ENCODE measurements around the gene OR10V1.

DNA sequence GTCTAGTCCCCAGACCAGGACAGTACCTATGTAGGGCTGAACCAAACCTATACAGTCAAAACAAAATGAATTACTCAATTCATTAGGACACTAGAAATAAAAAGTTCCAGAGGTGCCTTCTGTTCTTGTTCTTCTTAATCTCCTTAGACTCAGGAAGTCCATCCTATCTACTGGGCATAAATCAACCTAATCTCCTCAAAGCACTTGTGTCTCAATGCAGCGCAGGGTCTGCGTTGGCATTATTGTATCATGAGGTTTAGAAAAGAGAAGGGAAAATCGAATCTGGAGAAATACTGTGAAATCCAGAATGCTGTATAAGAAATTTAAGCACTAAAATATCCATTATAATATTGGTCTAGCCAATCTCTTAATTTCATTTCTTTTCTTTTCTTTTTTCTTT is 2.4 kb upstream of the OR10V1 start:
- no peak for TF ChIP-seq ZNF558 (tag by site-specific recombination; IDR thresholded peaks at IDR 0.05)
- no peak for TF ChIP-seq CTCF (tag by site-specific recombination; IDR thresholded peaks at IDR 0.05)
- TF ChIP-seq REPIN1 (tag by site-specific recombination; IDR thresholded peaks at IDR 0.05; ENCODE audit: low read depth), result no peak
- TF ChIP-seq ZNF548 (tag by site-specific recombination; IDR thresholded peaks at IDR 0.05), result no peak
- TF ChIP-seq, protein P1, sequence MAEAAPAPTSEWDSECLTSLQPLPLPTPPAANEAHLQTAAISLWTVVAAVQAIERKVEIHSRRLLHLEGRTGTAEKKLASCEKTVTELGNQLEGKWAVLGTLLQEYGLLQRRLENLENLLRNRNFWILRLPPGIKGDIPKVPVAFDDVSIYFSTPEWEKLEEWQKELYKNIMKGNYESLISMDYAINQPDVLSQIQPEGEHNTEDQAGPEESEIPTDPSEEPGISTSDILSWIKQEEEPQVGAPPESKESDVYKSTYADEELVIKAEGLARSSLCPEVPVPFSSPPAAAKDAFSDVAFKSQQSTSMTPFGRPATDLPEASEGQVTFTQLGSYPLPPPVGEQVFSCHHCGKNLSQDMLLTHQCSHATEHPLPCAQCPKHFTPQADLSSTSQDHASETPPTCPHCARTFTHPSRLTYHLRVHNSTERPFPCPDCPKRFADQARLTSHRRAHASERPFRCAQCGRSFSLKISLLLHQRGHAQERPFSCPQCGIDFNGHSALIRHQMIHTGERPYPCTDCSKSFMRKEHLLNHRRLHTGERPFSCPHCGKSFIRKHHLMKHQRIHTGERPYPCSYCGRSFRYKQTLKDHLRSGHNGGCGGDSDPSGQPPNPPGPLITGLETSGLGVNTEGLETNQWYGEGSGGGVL (tag by site-specific recombination; IDR thresholded peaks at IDR 0.05), result no peak
- TF ChIP-seq ZNF501 (tag by site-specific recombination; IDR thresholded peaks at IDR 0.05), result no peak
- no peak for TF ChIP-seq ZNF138 (tag by site-specific recombination; IDR thresholded peaks at IDR 0.05; ENCODE audit: borderline replicate concordance)
- TF ChIP-seq ZNF302 (tag by site-specific recombination; IDR thresholded peaks at IDR 0.05; ENCODE audit: low read depth), result no peak
- no peak for TF ChIP-seq ZNF747 (tag by site-specific recombination; IDR thresholded peaks at IDR 0.05)
- no peak for TF ChIP-seq ZBTB49 (tag by site-specific recombination; IDR thresholded peaks at IDR 0.05; ENCODE audit: low read depth)
